Measurements from ENCODE around the gene INKA2.

- TF ChIP-seq CTCF (IDR thresholded peaks at IDR 0.05) (no peak), POLR2A (IDR thresholded peaks at IDR 0.05) (no peak)
Observed at GRCh38 chr1:111725192-111725591, 14.0 kb downstream of the INKA2 start.
